Astrocyte (in vitro differentiated cells and primary cell): Measurements from ENCODE around the gene HDDC2. TPM values are rescaled to one million over a fixed set of nuclear protein-coding genes. Genes with fewer than 3 reads are reported as not detected.
"Not testable (repeated sequence)": the region's sequence is repeated elsewhere in the genome, so short reads cannot be mapped to it uniquely, and the experiment has no call there.

Experiments used
- DNase-seq: peaks from one replicate; pipeline ENCODE4 v3.0.0-alpha.2; 2010; ENCODE audit warnings: low read depth
- FAIRE-seq: peaks from 2 replicates; lab custom pipeline; 2011; peaks lifted over from hg19 to GRCh38; lab: Jason Lieb, UNC
- H2AFZ ChIP-seq: 2 replicates; pipeline ENCODE4 v1.6.0; 2012; ENCODE audit warnings: low read depth, low read length, inconsistent platforms
- H3K27ac ChIP-seq: 2 replicates; pipeline ENCODE4 v1.5.1; 2011; ENCODE audit warnings: low read depth, low read length, inconsistent platforms
- H3K27me3 ChIP-seq: 2 replicates; pipeline ENCODE4 v1.6.0; 2011; ENCODE audit warnings: low read length, inconsistent platforms; ENCODE audit not compliant: insufficient read depth
- H3K36me3 ChIP-seq: 2 replicates; pipeline ENCODE4 v1.5.1; 2011; ENCODE audit warnings: low read length, inconsistent platforms; ENCODE audit not compliant: insufficient read depth
- H3K4me1 ChIP-seq: 2 replicates; pipeline ENCODE4 v1.5.1; 2011; ENCODE audit warnings: low read length, inconsistent platforms; ENCODE audit not compliant: insufficient read depth
- H3K4me2 ChIP-seq: 2 replicates; pipeline ENCODE4 v1.6.0; 2012; ENCODE audit warnings: low read length, inconsistent platforms
- H3K4me3 ChIP-seq: 2 replicates; pipeline ENCODE4 v1.5.1; 2011; ENCODE audit warnings: low read depth, mild to moderate bottlenecking, low read length, inconsistent platforms; ENCODE audit not compliant: insufficient read depth
- H3K79me2 ChIP-seq: 2 replicates; pipeline ENCODE4 v1.6.0; 2012; ENCODE audit warnings: mild to moderate bottlenecking, low read length, inconsistent platforms; ENCODE audit not compliant: insufficient read depth
- H3K9ac ChIP-seq: 2 replicates; pipeline ENCODE4 v1.6.0; 2012; ENCODE audit warnings: mild to moderate bottlenecking, low read length, inconsistent platforms
- H3K9me3 ChIP-seq: 2 replicates; pipeline ENCODE4 v1.5.1; 2012; ENCODE audit warnings: low read depth, mild to moderate bottlenecking, low read length, inconsistent platforms; ENCODE audit not compliant: insufficient read depth
- H4K20me1 ChIP-seq: 2 replicates; pipeline ENCODE4 v1.6.0; 2012; ENCODE audit warnings: low read length, inconsistent platforms; ENCODE audit not compliant: insufficient read depth
- H3K27ac Mint-ChIP-seq: one replicate; pipeline ENCODE4 v1.8.0; 2021; ENCODE audit warnings: mild to moderate bottlenecking, mixed read lengths; ENCODE audit not compliant: unreplicated experiment
- H3K27me3 Mint-ChIP-seq: one replicate; pipeline ENCODE4 v1.8.0; 2021; ENCODE audit warnings: low read depth, mixed read lengths; ENCODE audit not compliant: unreplicated experiment
- H3K36me3 Mint-ChIP-seq: one replicate; pipeline ENCODE4 v1.8.0; 2021; ENCODE audit warnings: low read depth, mixed read lengths; ENCODE audit not compliant: unreplicated experiment
- H3K4me1 Mint-ChIP-seq: one replicate; pipeline ENCODE4 v1.8.0; 2021; ENCODE audit warnings: low read depth, mixed read lengths; ENCODE audit not compliant: unreplicated experiment
- H3K4me3 Mint-ChIP-seq: one replicate; pipeline ENCODE4 v1.8.0; 2021; ENCODE audit warnings: mild to moderate bottlenecking, moderate library complexity, mixed read lengths; ENCODE audit not compliant: unreplicated experiment
- H3K9me3 Mint-ChIP-seq: one replicate; pipeline ENCODE4 v1.8.0; 2021; ENCODE audit warnings: mild to moderate bottlenecking, mixed read lengths; ENCODE audit not compliant: unreplicated experiment
- CTCF ChIP-seq: IDR thresholded peaks from 2 replicates; pipeline ENCODE4 v1.5.1; 2011; ENCODE audit warnings: low read depth, mild to moderate bottlenecking, inconsistent platforms, low read length, moderate library complexity; ENCODE audit not compliant: insufficient read depth
- EZH2 ChIP-seq: IDR thresholded peaks from 2 replicates; pipeline ENCODE4 v1.6.1; 2012; ENCODE audit warnings: mild to moderate bottlenecking, low read length, inconsistent platforms; ENCODE audit not compliant: insufficient read depth
- total RNA-seq: library from RNA; stranded (reverse); gene quantifications from 2 replicates; pipeline ENCODE4 v1.2.1, GENCODE V29; 2021

Gene HDDC2
- total RNA-seq, 1 donor from 2014 or later: 53.5 TPM

- H3K4me3 Mint-ChIP-seq: no peak overlapping the region
- Histone ChIP-seq H3K79me2 (peaks cover 9% of the 10 kb centered on the region), H3K4me2 (no peak overlapping the region), H3K36me3 (peaks cover 13% of the 10 kb centered on the region), H3K27ac (no peak overlapping the region), H3K4me1 (no peaks in the 10 kb centered on the region), H3K4me3 (no peak overlapping the region), H2AFZ (no peak overlapping the region), H3K27me3 (no peaks in the 10 kb centered on the region), H4K20me1 (no peaks in the 10 kb centered on the region), H3K9ac (no peak overlapping the region), H3K9me3 (no peaks in the 10 kb centered on the region)
- TF ChIP-seq CTCF (no peak), EZH2 (no peak)
- peaks cover 7% of the 10 kb centered on the region for H3K9me3 Mint-ChIP-seq
- H3K27ac Mint-ChIP-seq: no peak overlapping the region
- H3K27me3 Mint-ChIP-seq: no peaks in the 10 kb centered on the region
- H3K36me3 Mint-ChIP-seq: peaks cover 36% of the 10 kb centered on the region
- no peaks in the 10 kb centered on the region for H3K4me1 Mint-ChIP-seq
- DNase-seq: no peak
- FAIRE-seq: no peak
These were observed 15.8 kb downstream of the HDDC2 start for GRCh38 chr6:125285936-125286335.

GRCh38 chr6:125285353-125285752 is 16.4 kb downstream of the HDDC2 start:
- Mint-ChIP-seq H3K36me3 (peaks cover 42% of the 10 kb centered on the region), H3K27ac (no peak overlapping the region), H3K9me3 (peaks cover 7% of the 10 kb centered on the region), H3K4me3 (no peak overlapping the region), H3K27me3 (no peaks in the 10 kb centered on the region), H3K4me1 (no peaks in the 10 kb centered on the region)
- Histone ChIP-seq H4K20me1 (no peaks in the 10 kb centered on the region), H2AFZ (no peak overlapping the region), H3K27me3 (no peaks in the 10 kb centered on the region), H3K9me3 (no peaks in the 10 kb centered on the region), H3K27ac (no peak overlapping the region), H3K9ac (no peak overlapping the region), H3K4me1 (no peaks in the 10 kb centered on the region), H3K79me2 (peaks cover 9% of the 10 kb centered on the region), H3K4me3 (no peak overlapping the region), H3K4me2 (no peak overlapping the region), H3K36me3 (peaks cover 16% of the 10 kb centered on the region)
- DNase-seq (no peak), FAIRE-seq (no peak)
- TF ChIP-seq CTCF (no peak), EZH2 (no peak)

- H3K4me3 Mint-ChIP-seq, H3K27ac ChIP-seq, DNase-seq, H3K9ac ChIP-seq, H2AFZ ChIP-seq, H3K9me3 ChIP-seq, H3K27me3 ChIP-seq, H3K4me1 Mint-ChIP-seq, H3K4me1 ChIP-seq, H4K20me1 ChIP-seq, H3K27me3 Mint-ChIP-seq, H3K79me2 ChIP-seq, H3K4me3 ChIP-seq, H3K9me3 Mint-ChIP-seq, H3K4me2 ChIP-seq, H3K27ac Mint-ChIP-seq, FAIRE-seq: not testable (repeated sequence)
- peaks cover 14% of the 10 kb centered on the region for H3K36me3 ChIP-seq
- peaks cover 37% of the 10 kb centered on the region for H3K36me3 Mint-ChIP-seq
These were observed 19.3 kb downstream of the HDDC2 start for GRCh38 chr6:125282470-125282869.

GRCh38 chr6:125280370-125281035 is 21.3 kb downstream of the HDDC2 start:
- H3K4me3 ChIP-seq, H3K4me1 Mint-ChIP-seq, H4K20me1 ChIP-seq, H3K9me3 Mint-ChIP-seq, H3K4me2 ChIP-seq, DNase-seq, H2AFZ ChIP-seq, H3K9me3 ChIP-seq, H3K27ac Mint-ChIP-seq, H3K27me3 ChIP-seq, FAIRE-seq, H3K79me2 ChIP-seq, H3K27ac ChIP-seq, H3K4me3 Mint-ChIP-seq, H3K4me1 ChIP-seq, H3K27me3 Mint-ChIP-seq, H3K9ac ChIP-seq: not testable (repeated sequence)
- peaks cover 14% of the 10 kb centered on the region for H3K36me3 ChIP-seq
- H3K36me3 Mint-ChIP-seq: peaks cover 35% of the 10 kb centered on the region
